Measurements from ENCODE around the gene PCGF1. TPM values are rescaled to one million over a fixed set of nuclear protein-coding genes. Genes with fewer than 3 reads are reported as not detected.

PCGF1 gene
- total and polyA plus RNA-seq, 2 of the 4 experiments (the other 2 are of a cell fraction): 23.4 to 31.4 TPM

DNA sequence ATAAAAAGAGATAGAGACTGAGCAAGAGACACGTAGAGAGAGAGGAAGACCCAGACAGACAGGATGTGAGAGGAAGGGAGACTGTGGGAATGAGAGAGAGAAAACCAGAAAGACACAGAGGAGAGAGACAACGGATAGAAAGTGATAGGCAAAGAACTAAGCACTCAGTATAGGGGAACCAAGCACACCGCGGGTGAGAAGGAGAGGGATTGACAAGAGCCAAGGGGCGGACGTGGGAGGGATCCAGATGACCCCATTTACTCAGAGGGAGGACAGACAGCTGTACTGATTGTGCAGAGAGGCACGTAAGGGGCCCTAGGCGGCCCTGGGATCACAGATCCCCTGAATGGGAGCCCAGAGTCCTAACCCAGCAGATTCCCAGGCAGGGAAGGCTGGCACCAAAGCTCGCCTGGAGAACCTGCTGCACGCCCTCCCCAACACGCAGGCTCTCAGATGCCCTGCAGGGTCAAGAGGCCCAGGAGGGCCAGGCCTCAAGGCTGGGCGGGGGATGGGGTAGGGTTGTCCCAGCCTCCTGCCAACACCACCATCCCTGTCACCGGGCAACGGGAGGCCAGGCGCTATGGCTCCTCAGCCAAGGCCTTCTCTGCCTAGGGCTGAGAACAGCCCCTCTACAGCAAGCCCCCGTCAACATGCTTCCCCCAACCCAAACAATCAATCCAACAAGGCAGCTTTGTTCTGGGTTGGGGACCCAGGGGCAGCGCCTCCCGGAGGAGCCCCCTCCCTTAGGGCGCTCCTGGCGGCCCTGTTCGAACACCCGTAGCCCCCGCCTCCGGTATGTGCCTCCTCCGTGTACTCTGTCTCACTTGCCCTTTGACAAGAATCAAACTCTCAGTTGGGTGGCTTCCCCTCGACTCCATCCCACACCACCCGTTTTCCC is 45.7 kb upstream of the PCGF1 start (continued):
- TF ChIP-seq CEBPB (IDR thresholded peaks at IDR 0.05; ENCODE audit: low read depth, low read length): no peak
- TF ChIP-seq SMC3 (IDR thresholded peaks at IDR 0.05; ENCODE audit: low read depth, low read length): no peak
